SK-N-SH (cell line): ENCODE measurements around the gene SGPP2. TPM values are rescaled to one million over a fixed set of nuclear protein-coding genes. Genes with fewer than 3 reads are reported as not detected.

Experiments used
- CTCF ChIA-PET: fragments of 300-600, 350-600 bp; formaldehyde crosslinking; extraction: SDS; loops from one replicate; lab custom pipeline; 2021; lab: Yijun Ruan, JAX
- POLR2A ChIA-PET: fragments of 350-600 bp; sonication (Branson Sonifier 250); formaldehyde crosslinking; extraction: SDS; loops from one replicate; lab custom pipeline; 2020; ENCODE audit warnings: antibody characterized with exemption, inconsistent platforms; lab: Yijun Ruan, JAX
- DNase-seq: peaks from one replicate; pipeline ENCODE4 v3.0.0; 2012
- H2AFZ ChIP-seq: fragments of 200-600 bp; sonication (generic); 2 replicates; pipeline ENCODE4 v1.8.1; 2016; ENCODE audit warnings: antibody characterized with exemption, mild to moderate bottlenecking, low read depth
- H3F3A ChIP-seq: fragments of 200-600 bp; sonication (generic); replicated peaks from 2 replicates; pipeline ENCODE3; 2016; ENCODE audit warnings: antibody characterized with exemption, mild to moderate bottlenecking; ENCODE audit not compliant: insufficient read depth
- H3K27ac ChIP-seq, 2 experiments: fragments of 200-500 bp in 1 of 2; fragments of 200-600 bp in 1 of 2; sonication (Bioruptor generic) in 1 of 2; sonication (generic), shearing (Covaris generic) in 1 of 2; 2 replicates each; pipeline versions ENCODE4 v1.5.1 to v1.6.1; 2014 to 2016; ENCODE audit warnings: low read depth in 2 of 2, inconsistent platforms in 1 of 2, low read length in 1 of 2, mild to moderate bottlenecking in 1 of 2, mixed read lengths in 1 of 2
- H3K27me3 ChIP-seq: fragments of 200-600 bp; sonication (generic), shearing (Covaris generic); 2 replicates; pipeline ENCODE4 v1.6.1; 2016; ENCODE audit warnings: mixed run types; ENCODE audit not compliant: insufficient read depth
- H3K36me3 ChIP-seq, 2 experiments: fragments of 200-500 bp in 1 of 2; fragments of 200-600 bp in 1 of 2; sonication (Bioruptor generic) in 1 of 2; sonication (generic) in 1 of 2; replicated peaks in 1 of 2; 2 replicates each; pipeline versions ENCODE3 to v1.5.1; 2014 to 2016; ENCODE audit warnings: low read length in 1 of 2, mild to moderate bottlenecking in 1 of 2; ENCODE audit not compliant: insufficient read depth in 2 of 2, control insufficient read depth in 1 of 2
- H3K4me1 ChIP-seq, 2 experiments: fragments of 200-500 bp in 1 of 2; fragments of 200-600 bp in 1 of 2; sonication (Bioruptor generic) in 1 of 2; sonication (generic), shearing (Covaris generic) in 1 of 2; 2 replicates each; pipeline versions ENCODE4 v1.5.1 to v1.6.1; 2014 to 2016; ENCODE audit warnings: low read depth in 1 of 2, low read length in 1 of 2, mixed run types in 1 of 2; ENCODE audit not compliant: insufficient read depth in 2 of 2, control insufficient read depth in 1 of 2
- H3K4me2 ChIP-seq: fragments of 200-600 bp; sonication (generic), shearing (Covaris generic); 2 replicates; pipeline ENCODE4 v1.6.1; 2017; ENCODE audit warnings: mixed run types
- H3K4me3 ChIP-seq, 2 experiments: fragments of 200-500 bp in 1 of 2; fragments of 200-600 bp in 1 of 2; sonication (Bioruptor generic) in 1 of 2; sonication (generic), shearing (Covaris generic) in 1 of 2; 2 replicates each; pipeline versions ENCODE4 v1.5.1 to v1.8.1; 2014 to 2016; ENCODE audit warnings: low read depth in 2 of 2, inconsistent platforms in 1 of 2, low read length in 1 of 2, mild to moderate bottlenecking in 1 of 2, mixed read lengths in 1 of 2, moderate library complexity in 1 of 2
- H3K79me2 ChIP-seq: fragments of 200-600 bp; sonication (generic); 2 replicates; pipeline ENCODE4 v1.8.1; 2017; ENCODE audit warnings: mild to moderate bottlenecking; ENCODE audit not compliant: insufficient read depth
- H3K9ac ChIP-seq: fragments of 200-600 bp; sonication (generic); 2 replicates; pipeline ENCODE4 v1.6.1; 2017; ENCODE audit warnings: mixed run types
- H3K9me2 ChIP-seq: fragments of 200-600 bp; sonication (generic); 2 replicates; pipeline ENCODE4 v1.6.1; 2017; ENCODE audit warnings: mixed run types
- H3K9me3 ChIP-seq: fragments of 200-600 bp; sonication (generic); 2 replicates; pipeline ENCODE4 v1.6.1; 2017; ENCODE audit warnings: mixed run types, mild to moderate bottlenecking, moderate library complexity
- H4K20me1 ChIP-seq: fragments of 200-600 bp; sonication (generic); 2 replicates; pipeline ENCODE4 v1.6.1; 2017; ENCODE audit warnings: mild to moderate bottlenecking, mixed run types; ENCODE audit not compliant: insufficient read depth
- CHD2 ChIP-seq: fragments of 150-350 bp; IDR thresholded peaks from 2 replicates; pipeline ENCODE4 v1.6.1; 2018; ENCODE audit warnings: low read length; ENCODE audit not compliant: partially characterized antibody
- ELF1 ChIP-seq: IDR thresholded peaks from 2 replicates; pipeline ENCODE4 v1.4.0; 2012
- FOXM1 ChIP-seq: IDR thresholded peaks from 2 replicates; pipeline ENCODE4 v1.4.0; 2012; ENCODE audit warnings: low read depth, mild to moderate bottlenecking
- GATA2 ChIP-seq: sonication (generic); formaldehyde crosslinking; IDR thresholded peaks from 2 replicates; pipeline ENCODE4 v1.5.0; 2020; ENCODE audit warnings: mild to moderate bottlenecking, missing genetic modification reagents
- RFX5 ChIP-seq: IDR thresholded peaks from 2 replicates; pipeline ENCODE4 v1.6.1; 2012; ENCODE audit warnings: mild to moderate bottlenecking, improper control_type of control experiment, low read length
- SIN3A ChIP-seq: IDR thresholded peaks from 2 replicates; pipeline ENCODE4 v1.6.1; 2012; ENCODE audit warnings: low read depth, mild to moderate bottlenecking, low read length, moderate library complexity, borderline replicate concordance
- SMC3 ChIP-seq: IDR thresholded peaks from 2 replicates; pipeline ENCODE4 v1.6.1; 2012; ENCODE audit warnings: low read depth, low read length, improper control_type of control experiment
- TCF12 ChIP-seq: IDR thresholded peaks from 2 replicates; pipeline ENCODE4 v1.4.0; 2012
- TEAD4 ChIP-seq: IDR thresholded peaks from 2 replicates; pipeline ENCODE4 v1.4.0; 2012; ENCODE audit warnings: mild to moderate bottlenecking, borderline replicate concordance; ENCODE audit not compliant: insufficient read depth
- YY1 ChIP-seq: IDR thresholded peaks from 2 replicates; pipeline ENCODE4 v1.4.0; 2012; ENCODE audit warnings: low read depth, mild to moderate bottlenecking
- WGBS: methylation state at CpG from one replicate; pipeline ENCODE4 v1.1.6; 2017; ENCODE audit warnings: low lambda C conversion rate; 5-methylcytosine and 5-hydroxymethylcytosine counted together
- polyA plus RNA-seq, 3 experiments: library from polyadenylated mRNA; depleted of rRNA; stranded (reverse); fragments of >200 nt; gene quantifications; 2 replicates each; pipeline ENCODE4 v1.2.3, GENCODE V29; 2012
- TF ChIP-seq, protein P1 (sequence below): IDR thresholded peaks from 2 replicates; pipeline ENCODE4 v1.6.1; 2012; ENCODE audit warnings: mild to moderate bottlenecking, low read depth, low read length, moderate library complexity
- TF ChIP-seq, protein P2 (sequence below): fragments of 150-350 bp; IDR thresholded peaks from 2 replicates; pipeline ENCODE4 v1.6.1; 2017; ENCODE audit warnings: antibody characterized with exemption, low read length, low read depth, borderline replicate concordance
- TF ChIP-seq, protein P3 (sequence below): IDR thresholded peaks from 2 replicates; pipeline ENCODE4 v1.4.0; 2012; ENCODE audit warnings: low read depth
- TF ChIP-seq, protein P4 (sequence below): fragments of 200-600 bp; sonication (generic); IDR thresholded peaks from 2 replicates; pipeline ENCODE4 v1.6.1; 2017; ENCODE audit warnings: antibody characterized with exemption, mild to moderate bottlenecking, moderate library complexity

SGPP2 gene
- polyA plus RNA-seq, 1 of the 3 experiments (the other 2 are of a cell fraction) = 0.03 TPM

DNA sequence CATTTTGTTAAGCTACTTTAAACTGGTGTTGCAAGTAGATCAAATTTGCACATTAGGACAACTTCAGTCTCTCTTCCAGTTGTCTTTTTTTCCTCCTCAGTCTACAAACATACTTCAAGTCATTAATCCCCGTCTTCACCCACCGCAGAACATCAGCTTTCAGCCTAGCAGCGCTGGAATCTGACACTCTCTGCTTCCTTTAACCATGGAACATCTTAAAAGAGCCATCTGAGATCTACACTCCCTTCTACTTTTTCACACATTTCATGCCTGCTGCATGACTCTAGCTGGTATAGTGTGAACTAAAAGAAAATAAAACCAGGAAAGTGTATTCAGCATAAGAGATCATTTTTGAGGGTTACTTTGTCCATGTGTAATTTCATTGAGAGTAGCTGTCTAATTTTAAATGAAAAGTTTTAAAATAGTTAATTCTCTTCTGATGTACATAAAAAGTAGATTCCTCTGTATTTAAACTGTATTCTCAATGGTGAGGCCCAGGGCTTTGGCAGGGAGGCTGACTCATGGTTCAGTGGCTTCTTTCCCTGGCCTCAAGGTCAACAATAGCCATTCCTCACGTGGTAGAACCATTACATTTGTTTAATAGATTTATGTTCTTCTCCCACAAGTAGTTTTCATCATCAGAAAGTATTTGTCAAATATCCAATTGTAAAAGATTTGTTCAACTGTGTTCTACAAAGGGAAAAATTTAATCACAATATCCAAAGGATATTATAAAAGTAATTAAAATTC is 16.5 kb downstream of the SGPP2 start:
- H3K4me3 ChIP-seq = no peak overlapping the region
- H3K27ac ChIP-seq = no peak overlapping the region
- no peaks in the 10 kb centered on the region for H3K36me3 ChIP-seq
- H3K9me3 ChIP-seq = no peaks in the 10 kb centered on the region
- H3K9ac ChIP-seq = no peak overlapping the region
- no peak overlapping the region for H2AFZ ChIP-seq
- CTCF ChIA-PET = no interaction called here
- H4K20me1 ChIP-seq = no peaks in the 10 kb centered on the region
- no peaks in the 10 kb centered on the region for H3F3A ChIP-seq
- H3K4me2 ChIP-seq = no peak overlapping the region
- no peaks in the 10 kb centered on the region for H3K79me2 ChIP-seq
- TF ChIP-seq, protein P1, sequence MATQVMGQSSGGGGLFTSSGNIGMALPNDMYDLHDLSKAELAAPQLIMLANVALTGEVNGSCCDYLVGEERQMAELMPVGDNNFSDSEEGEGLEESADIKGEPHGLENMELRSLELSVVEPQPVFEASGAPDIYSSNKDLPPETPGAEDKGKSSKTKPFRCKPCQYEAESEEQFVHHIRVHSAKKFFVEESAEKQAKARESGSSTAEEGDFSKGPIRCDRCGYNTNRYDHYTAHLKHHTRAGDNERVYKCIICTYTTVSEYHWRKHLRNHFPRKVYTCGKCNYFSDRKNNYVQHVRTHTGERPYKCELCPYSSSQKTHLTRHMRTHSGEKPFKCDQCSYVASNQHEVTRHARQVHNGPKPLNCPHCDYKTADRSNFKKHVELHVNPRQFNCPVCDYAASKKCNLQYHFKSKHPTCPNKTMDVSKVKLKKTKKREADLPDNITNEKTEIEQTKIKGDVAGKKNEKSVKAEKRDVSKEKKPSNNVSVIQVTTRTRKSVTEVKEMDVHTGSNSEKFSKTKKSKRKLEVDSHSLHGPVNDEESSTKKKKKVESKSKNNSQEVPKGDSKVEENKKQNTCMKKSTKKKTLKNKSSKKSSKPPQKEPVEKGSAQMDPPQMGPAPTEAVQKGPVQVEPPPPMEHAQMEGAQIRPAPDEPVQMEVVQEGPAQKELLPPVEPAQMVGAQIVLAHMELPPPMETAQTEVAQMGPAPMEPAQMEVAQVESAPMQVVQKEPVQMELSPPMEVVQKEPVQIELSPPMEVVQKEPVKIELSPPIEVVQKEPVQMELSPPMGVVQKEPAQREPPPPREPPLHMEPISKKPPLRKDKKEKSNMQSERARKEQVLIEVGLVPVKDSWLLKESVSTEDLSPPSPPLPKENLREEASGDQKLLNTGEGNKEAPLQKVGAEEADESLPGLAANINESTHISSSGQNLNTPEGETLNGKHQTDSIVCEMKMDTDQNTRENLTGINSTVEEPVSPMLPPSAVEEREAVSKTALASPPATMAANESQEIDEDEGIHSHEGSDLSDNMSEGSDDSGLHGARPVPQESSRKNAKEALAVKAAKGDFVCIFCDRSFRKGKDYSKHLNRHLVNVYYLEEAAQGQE = no peak
- TF ChIP-seq ELF1 (no peak), CHD2 (no peak), FOXM1 (no peak)
- TF ChIP-seq, protein P2, sequence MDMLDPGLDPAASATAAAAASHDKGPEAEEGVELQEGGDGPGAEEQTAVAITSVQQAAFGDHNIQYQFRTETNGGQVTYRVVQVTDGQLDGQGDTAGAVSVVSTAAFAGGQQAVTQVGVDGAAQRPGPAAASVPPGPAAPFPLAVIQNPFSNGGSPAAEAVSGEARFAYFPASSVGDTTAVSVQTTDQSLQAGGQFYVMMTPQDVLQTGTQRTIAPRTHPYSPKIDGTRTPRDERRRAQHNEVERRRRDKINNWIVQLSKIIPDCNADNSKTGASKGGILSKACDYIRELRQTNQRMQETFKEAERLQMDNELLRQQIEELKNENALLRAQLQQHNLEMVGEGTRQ = no peak
- TF ChIP-seq, protein P3, sequence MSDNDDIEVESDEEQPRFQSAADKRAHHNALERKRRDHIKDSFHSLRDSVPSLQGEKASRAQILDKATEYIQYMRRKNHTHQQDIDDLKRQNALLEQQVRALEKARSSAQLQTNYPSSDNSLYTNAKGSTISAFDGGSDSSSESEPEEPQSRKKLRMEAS = no peak
- H3K9me2 ChIP-seq = no peaks in the 10 kb centered on the region
- no peaks in the 10 kb centered on the region for H3K27me3 ChIP-seq
- peaks cover 0 to 3% of the 10 kb centered on the region in 2 experiments; a peak in 1 of 4 replicates for H3K4me1 ChIP-seq
- DNase-seq = no peak
- 25% methylated on average over 4 of the region's 4 CpGs for WGBS
- POLR2A ChIA-PET = no interaction called here

DNA sequence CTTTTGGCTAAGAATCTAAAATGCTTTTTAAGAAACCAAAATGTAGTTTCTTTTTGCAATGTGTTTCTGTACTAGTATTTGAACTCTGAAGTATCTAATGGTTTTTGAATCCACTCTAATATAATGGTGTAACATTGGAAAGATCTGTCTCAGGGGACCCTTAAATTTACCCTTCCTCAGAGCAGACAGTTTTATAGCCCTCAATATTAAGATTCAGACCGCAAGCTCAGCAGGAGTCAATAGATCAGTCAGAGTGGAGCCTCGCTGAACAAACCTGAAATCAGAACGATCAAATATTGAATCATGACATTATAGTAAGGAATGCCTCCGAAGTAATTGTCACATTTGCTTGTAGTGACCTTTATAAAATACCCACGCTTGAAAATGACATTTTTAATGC is 18.3 kb downstream of the SGPP2 start:
- Histone ChIP-seq H3K4me1 (peaks cover 0 to 3% of the 10 kb centered on the region in 2 experiments; a peak in 1 of 4 replicates), H3K79me2 (no peaks in the 10 kb centered on the region), H3K9me2 (no peaks in the 10 kb centered on the region), H4K20me1 (no peaks in the 10 kb centered on the region), H3F3A (no peaks in the 10 kb centered on the region), H3K4me3 (no peak overlapping the region), H3K27me3 (no peaks in the 10 kb centered on the region), H2AFZ (no peak overlapping the region), H3K36me3 (no peaks in the 10 kb centered on the region), H3K9ac (no peak overlapping the region), H3K4me2 (no peak overlapping the region), H3K9me3 (no peaks in the 10 kb centered on the region), H3K27ac (no peak overlapping the region)
- ChIA-PET POLR2A (no interaction called here), CTCF (no interaction called here)
- DNase-seq = no peak
- TF ChIP-seq, protein P2 = no peak
- TF ChIP-seq SMC3 (no peak), YY1 (no peak), CHD2 (no peak), SIN3A (no peak), TCF12 (no peak), GATA2 (CRISPR knock-in tag) (no peak), RFX5 (no peak), TEAD4 (no peak)
- TF ChIP-seq, protein P3 = no peak
- TF ChIP-seq, protein P4, sequence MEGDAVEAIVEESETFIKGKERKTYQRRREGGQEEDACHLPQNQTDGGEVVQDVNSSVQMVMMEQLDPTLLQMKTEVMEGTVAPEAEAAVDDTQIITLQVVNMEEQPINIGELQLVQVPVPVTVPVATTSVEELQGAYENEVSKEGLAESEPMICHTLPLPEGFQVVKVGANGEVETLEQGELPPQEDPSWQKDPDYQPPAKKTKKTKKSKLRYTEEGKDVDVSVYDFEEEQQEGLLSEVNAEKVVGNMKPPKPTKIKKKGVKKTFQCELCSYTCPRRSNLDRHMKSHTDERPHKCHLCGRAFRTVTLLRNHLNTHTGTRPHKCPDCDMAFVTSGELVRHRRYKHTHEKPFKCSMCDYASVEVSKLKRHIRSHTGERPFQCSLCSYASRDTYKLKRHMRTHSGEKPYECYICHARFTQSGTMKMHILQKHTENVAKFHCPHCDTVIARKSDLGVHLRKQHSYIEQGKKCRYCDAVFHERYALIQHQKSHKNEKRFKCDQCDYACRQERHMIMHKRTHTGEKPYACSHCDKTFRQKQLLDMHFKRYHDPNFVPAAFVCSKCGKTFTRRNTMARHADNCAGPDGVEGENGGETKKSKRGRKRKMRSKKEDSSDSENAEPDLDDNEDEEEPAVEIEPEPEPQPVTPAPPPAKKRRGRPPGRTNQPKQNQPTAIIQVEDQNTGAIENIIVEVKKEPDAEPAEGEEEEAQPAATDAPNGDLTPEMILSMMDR = no peak
- 19% methylated on average over 5 of the region's 5 CpGs for WGBS
